Choroid plexus epithelial cell (primary cell): ENCODE results near the gene ZSCAN23.
"Not testable (repeated sequence)": the region's sequence is repeated elsewhere in the genome, so short reads cannot be mapped to it uniquely, and the experiment has no call there.

ENCODE experiments used
- DNase-seq: peaks from one replicate; pipeline ENCODE4 v3.0.0-alpha.2; 2010; ENCODE audit warnings: low read depth
- H3K4me3 ChIP-seq: 2 replicates; pipeline ENCODE4 v1.5.1; 2011; ENCODE audit warnings: low read depth, mild to moderate bottlenecking, control low read depth, low read length, moderate library complexity
- CTCF ChIP-seq: conservative IDR thresholded peaks from 2 replicates; pipeline ENCODE4 v1.5.1; 2011; ENCODE audit warnings: low read depth, mild to moderate bottlenecking, control low read depth, inconsistent platforms, low read length, moderate library complexity

ZSCAN23 gene

GRCh38 chr6:28462401-28462800 is 19.1 kb upstream of the ZSCAN23 start:
- DNase-seq = no peak
- no peak overlapping the region for H3K4me3 ChIP-seq
- TF ChIP-seq CTCF = no peak

GRCh38 chr6:28458568-28458967 is 15.3 kb upstream of the ZSCAN23 start:
- no peak for DNase-seq
- no peak for TF ChIP-seq CTCF
- no peak overlapping the region for H3K4me3 ChIP-seq

- no peak for TF ChIP-seq CTCF
- no peak overlapping the region for H3K4me3 ChIP-seq
- DNase-seq = no peak
Measured at GRCh38 chr6:28449056-28449455, 5.8 kb upstream of the ZSCAN23 start.

GRCh38 chr6:28447512-28447906 is 4.2 kb upstream of the ZSCAN23 start:
- peak overlapping the region; percentile 66 for H3K4me3 ChIP-seq
- DNase-seq = not testable (repeated sequence)

- no peak for TF ChIP-seq CTCF
Measured at GRCh38 chr6:28446818-28447511, 3.7 kb upstream of the ZSCAN23 start.

GRCh38 chr6:28444759-28445158 is 1.5 kb upstream of the ZSCAN23 start:
- H3K4me3 ChIP-seq = not testable (repeated sequence)
- DNase-seq = peak; percentile 2

More at GRCh38 chr6:28446818-28447511, 3.7 kb upstream of the ZSCAN23 start:
- peak; percentile 18 for DNase-seq
- peak overlapping the region; percentile 66 for H3K4me3 ChIP-seq

- DNase-seq = no peak
- peak overlapping the region; percentile 93 for H3K4me3 ChIP-seq
- TF ChIP-seq CTCF = no peak
Measured at GRCh38 chr6:28442586-28442985, 705 bp downstream of the ZSCAN23 start.

GRCh38 chr6:28436404-28436803 is 6.9 kb downstream of the ZSCAN23 start:
- H3K4me3 ChIP-seq = no peak overlapping the region
- TF ChIP-seq CTCF = no peak
- DNase-seq = no peak
